HG03442 (cell line): ENCODE results near the gene ACTL7A.
"Not testable (repeated sequence)": the region's sequence is repeated elsewhere in the genome, so short reads cannot be mapped to it uniquely, and the experiment has no call there.

ENCODE experiments used
- ATAC-seq: cut with Tn5 transposase; IDR thresholded peaks from one replicate; pipeline ENCODE4 v1.9.1; 2021; ENCODE audit warnings: mild to moderate bottlenecking, moderate library complexity; ENCODE audit not compliant: unreplicated experiment

Gene ACTL7A

DNA sequence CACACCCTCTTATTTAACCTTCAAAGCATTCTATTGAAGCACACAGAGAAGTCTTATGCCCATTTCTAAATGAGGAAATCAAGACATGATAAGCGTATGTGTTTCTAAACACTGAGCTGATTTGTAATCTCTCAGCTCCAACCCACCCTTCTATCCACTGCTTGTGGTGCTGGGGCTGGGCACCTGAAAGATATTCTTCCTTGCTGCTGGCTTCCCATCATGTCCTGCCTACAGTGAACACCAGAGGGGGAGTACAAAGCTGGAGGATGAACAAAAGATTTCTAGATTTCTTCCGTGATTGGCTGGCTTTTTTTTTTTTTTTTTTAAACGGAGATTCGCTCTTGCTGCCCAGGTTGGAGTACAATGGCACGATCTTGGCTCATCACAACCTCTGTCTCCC, 14.4 kb downstream of the ACTL7A start:
- ATAC-seq, result no peak

DNA sequence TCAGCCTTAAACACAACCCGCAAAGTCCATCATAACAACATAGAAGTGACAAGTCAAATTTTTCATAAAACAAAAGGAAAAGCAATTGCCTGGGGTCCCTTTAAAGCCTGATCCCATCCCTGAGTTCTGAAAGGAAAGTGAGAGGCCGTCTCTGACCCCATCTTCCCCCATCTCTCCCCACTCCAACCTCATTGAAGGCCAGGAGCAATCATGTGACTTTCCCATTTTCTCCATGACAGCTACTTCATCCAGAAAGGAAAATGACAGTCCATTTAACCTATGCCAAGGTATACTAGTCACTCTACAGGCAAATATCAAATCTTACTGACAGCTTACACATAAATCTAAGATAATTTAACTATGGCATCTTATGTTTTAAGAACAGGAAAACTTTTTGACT, 15.5 kb downstream of the ACTL7A start:
- no peak for ATAC-seq

DNA sequence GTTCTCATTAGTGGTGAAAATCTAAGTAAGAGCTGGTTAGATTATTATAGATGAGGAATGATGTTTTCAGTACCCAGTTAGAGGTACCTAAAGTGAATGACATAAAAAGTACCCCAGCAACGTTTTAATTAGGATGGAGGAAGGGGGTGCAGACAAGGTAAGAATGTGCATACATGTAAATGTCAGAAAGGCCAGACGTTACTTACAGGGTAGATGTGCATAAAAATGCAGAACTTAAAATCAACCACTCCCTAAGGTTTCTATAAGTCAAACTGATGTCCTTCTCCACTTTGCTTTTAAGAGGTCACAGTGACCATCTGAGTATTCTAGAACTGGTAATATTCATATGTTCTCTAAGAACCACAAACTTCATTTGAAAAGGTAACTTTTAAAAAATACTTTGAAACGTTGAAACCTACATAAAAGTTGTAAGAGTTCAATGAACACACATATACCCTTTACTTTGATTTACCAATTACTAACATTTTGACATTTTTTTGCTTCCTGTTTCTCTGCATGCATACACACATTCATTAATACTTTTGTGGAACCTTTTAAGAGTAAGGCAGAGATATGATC, 18.8 kb downstream of the ACTL7A start:
- no peak for ATAC-seq

DNA sequence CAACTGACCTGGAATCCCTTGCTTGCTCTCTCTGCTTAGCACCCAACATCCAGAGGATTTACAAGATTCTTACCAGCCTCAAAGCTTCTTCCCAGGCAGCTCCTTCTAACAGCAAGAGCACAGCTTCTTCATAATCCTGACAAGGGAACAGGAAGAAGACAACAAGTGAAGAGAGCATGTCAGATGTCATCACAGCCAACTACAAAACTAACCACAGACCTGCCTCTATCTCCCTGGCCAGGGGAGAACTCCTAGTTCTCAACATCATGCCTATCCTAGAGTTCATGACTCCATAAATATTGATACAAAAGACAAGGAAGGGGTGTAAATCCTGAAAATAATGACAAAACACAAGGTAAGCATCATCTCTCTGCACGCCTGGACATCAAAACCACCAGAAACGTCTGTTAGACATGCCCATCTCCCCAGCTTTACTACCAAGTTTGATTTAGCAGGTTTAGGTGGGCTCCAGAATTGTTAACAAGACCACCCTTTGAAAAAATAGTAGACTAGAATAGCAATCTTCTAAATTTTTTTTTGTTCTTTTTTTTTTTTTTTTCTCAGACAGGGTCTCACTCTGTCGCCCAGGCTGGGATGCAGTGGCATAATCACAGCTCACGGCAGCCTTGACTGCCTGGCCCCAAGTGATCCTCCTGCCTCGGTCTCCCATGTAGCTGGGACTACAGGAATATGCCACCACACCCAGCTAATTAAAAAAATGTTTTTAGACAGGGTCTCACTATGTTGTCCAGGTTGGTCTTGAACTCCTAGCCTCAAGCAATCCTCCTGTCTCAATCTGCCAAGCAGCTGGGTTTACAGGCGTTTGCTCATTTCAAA, 20.2 kb downstream of the ACTL7A start:
- ATAC-seq, result no peak

DNA sequence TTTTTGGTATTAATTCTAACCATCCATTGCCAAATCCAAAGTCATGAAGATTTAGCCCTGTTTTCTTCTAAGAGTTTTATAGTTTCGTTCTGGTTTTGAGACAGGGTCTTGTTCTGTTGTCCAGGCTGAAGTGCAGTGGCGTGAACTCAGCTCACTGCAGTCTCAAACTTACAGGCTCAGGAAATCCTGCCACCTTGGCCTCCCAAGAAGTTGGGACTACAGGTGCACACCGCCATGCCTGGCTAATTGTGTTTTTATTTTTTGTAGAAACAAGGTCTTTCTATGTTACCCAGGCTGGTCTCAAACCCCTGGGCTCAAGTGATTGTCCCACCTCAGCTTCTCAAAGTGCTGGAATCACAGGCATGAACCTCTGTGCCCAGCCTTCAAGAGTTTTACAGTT, 21.0 kb downstream of the ACTL7A start:
- no peak for ATAC-seq

DNA sequence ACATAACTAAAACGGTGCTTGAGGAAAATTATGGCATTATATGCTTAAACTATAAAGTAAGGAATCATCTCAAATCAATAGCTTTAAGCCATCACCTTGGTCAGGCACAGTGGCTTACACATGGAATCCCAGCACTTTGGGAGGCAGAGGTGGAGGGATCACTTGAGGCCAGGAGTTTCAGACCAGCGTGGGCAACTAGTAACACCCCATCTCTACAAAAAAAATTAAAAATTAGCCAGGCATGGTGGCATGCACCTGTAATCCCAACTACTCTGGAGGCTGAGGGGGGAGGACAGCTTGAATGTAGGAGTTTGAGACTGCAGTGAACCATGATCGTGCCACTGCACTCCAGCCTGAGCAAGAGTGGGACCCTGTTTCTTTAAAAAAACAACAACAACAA, 22.6 kb downstream of the ACTL7A start:
- ATAC-seq, result no peak

DNA sequence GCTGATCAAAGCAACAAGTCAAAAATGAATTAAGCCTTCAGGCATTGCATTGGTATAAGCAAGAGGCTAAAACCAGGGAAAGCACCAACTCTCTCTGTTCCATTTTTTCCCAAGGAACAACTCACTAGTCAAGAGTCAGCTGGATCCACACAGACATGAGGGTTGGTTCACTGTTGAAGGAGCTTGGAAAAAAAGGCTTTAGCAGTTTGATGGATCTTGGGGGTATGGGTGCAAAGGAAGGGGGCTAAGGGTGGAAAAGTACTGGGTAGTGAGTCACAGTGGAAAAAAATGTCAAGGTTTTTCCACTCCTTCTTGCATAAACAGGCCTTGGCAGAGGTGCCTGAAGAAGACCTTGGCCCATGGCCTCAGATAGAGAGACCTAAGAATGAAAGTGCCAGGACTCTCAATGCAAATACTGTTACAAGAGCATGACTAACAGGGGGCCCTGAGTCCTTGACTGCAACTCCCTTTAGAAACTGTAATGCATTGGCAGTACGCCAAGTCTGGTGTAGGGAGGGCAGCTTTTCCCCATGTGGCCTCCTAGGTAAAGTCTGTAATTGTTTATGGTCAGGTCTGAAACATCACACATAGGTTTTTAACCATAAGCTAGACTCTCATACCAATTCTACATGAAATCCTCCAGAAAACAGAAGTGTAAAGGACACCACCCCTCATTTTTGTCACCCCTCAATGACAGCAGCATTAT, 23.7 kb downstream of the ACTL7A start:
- ATAC-seq, result peak; percentile 99

DNA sequence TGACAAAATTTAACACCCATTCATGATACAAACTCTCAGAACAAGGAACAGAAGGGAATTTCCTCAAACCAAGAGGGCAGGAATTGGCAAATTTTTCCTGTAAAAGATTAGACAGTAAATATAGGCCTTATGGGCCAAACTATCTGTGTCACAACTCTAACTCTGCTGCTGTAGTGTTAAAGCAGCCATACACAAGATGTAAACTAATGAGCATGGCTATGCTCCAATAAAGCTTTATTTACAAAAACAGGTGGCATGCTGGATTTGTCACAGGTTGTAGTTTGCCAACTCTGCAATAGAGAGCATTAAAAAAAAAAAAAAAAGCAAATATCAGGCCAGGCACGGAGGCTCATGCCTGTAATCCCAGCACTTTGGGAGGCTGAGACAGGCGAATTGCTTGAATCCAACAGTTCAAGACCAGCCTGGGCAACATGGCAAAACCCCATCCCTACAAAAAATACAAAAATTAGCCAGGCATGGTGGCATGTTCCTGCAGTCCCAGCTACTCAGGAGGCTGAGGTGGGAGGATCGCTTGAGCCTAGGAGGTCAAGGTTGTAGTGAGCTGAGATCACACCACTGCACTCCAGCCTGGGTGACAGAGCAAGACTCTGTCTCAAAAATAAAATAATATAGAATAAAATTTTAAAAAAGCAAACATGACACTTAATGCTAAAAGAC, 24.7 kb downstream of the ACTL7A start:
- not testable (repeated sequence) for ATAC-seq

DNA sequence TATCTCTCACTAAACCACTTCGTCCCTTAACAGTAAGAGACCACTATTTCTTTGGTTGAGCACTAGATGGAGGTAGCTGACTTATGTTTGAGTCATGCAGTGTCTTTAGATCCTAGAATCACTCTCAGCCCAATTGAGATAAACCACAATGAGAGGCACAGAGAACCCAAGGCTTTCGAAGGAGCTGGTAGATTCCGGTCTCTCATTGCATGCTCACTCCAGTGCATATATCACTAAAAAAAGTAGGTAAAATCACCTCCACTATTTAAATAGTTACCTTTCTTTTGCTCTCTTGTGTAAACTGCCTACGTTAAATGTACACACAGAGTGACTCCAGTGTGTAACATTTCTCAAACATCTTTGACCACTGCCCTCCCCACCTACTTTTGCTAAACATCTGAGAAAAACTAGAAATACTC, 27.6 kb downstream of the ACTL7A start:
- no peak for ATAC-seq

DNA sequence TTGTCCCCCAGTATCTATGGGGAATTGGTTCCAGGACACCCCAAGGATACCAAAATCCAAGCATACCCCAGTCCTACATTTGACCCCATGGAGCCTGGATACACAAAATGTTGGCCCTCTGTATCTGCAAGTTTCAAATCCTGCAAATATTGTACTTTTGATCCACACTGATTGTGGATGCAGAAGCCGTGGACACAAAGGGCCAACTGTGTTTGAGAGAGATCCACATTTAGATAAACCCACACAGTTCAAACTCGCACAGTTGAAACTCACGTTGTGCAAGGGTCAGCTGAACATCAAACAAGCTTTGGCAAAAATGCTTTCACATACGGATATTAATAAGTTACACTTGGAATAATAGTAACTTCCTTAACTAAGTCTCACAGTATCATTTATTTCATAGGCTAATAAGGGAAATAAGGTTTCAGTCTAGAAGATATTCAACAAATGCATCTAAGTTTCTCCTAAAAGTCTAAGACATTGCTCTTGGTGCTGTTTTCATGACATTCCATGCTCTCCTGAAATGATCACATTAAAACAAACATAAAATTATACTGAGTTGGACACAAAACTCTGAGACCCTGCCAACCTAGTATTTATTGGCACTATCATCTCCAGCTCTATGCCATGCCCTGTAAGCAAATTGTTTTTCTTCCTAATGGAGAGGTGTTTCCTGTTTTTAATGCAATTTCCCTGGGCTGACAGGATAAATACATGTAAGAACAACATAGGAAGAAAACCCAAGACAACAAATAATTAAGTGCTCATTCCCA, 32.3 kb downstream of the ACTL7A start:
- no peak for ATAC-seq

DNA sequence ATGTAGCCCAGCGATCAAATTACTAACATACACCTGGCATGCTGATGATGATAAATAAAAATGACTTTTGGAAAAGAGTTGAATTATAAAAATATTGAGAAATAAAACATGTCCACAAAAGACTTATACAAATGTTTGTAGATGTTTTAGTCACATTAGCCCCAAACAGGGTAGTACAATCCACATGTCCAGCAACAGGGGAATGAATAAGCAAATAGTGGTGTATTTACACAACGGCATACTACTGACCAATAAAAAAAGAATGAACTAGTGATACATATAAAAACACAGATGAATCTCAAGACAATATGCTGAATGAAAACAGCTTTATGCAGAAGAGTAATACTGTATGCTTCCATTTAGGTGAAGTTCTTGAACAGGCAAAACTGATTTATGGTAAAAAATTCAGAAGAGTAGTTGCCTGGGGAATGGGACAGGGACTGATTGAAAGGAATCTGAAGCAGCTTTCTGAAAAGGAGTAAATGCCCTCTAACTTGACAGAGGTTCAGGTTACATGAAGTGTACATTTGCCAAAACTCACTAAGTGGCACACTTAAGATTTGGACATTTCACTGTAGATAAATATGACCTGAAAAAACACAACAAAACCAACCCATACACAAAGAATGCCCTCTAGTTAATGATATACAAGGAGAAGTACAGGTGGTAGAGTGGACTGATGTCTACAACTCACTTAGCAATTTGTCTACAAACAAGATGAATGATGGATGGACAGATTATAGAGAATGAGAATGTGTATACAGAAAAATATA, 35.4 kb downstream of the ACTL7A start:
- no peak for ATAC-seq

DNA sequence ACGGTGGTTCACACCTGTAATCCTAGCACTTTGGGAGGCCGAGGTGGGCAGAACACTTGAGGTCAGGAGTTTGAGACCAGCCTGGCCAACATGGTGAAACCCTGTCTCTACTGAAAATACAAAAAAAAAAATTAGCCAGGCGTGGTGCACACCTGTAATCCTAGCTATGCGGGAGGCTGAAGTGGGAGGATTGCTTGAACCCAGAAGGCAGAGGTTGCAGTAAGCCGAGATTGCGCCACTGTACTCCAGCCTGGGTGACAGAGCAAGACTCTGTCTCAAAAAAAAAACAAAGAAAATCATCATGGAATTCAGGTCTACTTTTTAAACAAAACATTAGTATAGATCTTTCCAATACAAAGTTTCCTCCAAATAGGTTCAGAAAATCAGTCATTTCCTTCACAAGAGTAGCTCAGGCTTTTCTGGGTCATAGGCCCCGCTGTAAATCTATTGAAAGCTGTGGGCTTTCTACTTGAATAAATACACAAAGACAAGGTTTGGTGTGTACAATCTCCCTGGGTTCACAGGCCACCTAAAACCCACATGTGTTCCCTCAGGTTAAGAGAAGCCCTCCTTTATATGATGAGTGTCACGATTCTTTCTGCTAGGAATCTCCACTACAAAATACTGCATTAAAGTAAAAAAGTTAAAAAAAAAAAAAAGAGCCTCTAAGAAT, 37.1 kb downstream of the ACTL7A start:
- ATAC-seq, result not testable (repeated sequence)

DNA sequence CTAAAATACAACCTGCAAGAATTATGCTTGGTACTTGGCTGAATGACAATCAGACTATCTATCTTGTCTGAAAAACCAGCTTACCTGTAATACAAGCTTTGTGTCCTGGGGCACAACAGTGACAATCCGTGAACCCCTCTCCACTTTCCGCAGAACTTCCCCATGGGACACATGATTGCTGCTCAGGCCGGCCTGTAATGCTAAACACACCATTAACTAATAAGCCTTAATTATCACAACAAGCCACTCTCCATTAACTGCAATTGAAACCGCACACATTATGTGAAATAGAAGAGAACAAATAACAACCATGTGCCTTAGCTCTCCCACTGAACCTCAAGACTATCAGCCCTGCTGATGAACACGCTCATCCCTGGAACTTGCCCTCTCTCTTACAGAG, 38.1 kb downstream of the ACTL7A start:
- ATAC-seq, result no peak

DNA sequence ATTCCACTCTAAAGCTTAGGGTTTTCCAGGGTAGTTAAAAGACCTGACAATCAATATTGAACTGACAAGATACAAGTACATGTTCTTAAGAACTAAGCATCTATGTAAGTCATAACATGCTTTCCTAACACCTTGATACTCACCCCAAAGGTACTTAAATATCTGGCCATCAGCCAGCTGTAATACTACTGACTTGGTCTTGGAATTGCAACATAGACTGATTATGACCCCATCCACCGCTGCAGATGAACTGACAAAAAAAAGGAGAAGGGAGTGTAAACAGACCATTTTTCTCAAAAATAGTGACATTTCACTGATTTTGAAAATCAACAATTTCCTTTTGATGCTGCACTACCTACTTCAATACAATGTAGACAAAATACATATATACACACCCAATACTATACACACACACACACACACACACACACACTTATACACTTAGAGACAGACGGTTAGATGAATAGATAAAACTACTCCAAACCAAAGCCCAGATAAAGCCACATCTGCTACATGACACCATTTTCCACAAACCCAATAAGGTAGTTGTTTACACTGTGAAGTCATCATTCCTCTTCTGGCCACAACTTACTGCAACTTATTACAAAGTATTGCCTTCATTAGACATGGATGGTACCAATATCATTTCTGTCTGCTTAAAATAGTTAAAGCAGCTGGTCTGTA, 41.5 kb downstream of the ACTL7A start:
- ATAC-seq, result no peak

DNA sequence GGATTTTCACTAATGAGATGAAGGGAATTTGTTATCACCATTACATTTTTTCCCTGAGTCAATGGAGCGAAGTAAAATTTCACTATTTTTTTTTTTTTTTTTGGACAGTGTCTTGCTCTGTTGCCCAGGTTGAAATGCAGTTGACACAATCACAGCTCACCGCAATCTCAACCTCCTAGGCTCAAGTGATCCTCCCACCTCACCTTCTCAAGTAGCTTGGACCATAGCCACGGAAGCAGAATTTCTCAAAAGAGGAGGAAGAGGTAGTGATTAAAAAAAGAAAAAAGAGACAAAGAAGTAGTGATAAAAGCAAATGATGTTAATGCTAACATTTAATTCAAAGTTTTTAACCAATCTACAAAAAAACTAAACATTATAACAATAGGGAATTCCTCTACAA, 42.1 kb downstream of the ACTL7A start:
- no peak for ATAC-seq

DNA sequence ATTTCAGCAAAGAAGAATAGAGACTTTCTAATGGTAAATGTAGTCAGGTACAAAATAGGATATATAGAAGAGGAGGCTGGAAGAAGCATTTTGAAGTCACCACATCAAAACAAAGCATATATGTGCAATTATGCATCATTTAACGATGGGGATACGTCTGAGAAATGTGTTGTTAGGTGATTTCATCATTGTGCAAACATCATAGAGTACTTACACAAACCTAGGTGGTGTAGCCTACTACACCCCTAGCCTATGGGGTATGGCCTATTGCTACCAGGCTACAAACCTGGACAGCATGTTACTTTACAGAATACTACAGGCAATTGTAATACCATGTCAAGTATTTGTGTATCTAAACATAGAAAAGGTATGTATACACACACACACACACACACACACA, 43.4 kb downstream of the ACTL7A start:
- ATAC-seq, result no peak

DNA sequence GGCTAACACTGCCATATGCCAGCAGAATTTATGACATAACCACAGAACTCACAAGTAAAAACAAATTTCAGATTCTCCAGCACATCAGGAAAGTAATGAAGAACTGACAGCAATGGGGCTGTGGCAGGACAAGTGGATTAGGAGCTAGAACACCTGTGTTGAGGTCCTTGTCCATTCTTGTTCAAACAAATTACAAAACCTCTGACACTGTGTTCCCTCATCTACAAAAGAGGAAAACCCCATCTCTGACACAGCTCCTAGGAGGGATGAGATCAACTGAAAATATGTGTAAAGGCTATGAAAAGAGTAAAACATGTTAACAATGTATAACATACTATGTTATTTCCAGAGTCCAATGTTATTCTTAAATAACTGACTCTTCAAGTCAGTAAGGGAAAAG, 48.3 kb downstream of the ACTL7A start:
- no peak for ATAC-seq

DNA sequence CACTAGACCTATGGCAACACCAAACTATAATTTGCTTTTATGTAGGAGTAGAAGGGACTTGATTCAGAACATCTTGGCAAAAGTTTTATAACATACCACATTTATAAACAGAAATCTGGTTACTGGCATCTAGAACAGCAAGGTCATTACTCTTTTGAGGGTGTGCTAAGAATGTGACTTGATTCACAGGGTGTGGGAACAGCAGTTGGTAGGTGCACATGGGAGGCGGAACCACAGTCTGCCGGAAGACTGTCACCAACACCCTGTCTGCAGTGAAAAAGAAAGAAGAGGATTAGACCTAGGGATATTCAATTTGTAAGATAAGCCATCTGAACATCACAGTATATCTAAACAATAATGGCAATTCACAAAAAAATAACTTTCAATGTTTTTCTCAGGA, 48.8 kb downstream of the ACTL7A start:
- no peak for ATAC-seq

DNA sequence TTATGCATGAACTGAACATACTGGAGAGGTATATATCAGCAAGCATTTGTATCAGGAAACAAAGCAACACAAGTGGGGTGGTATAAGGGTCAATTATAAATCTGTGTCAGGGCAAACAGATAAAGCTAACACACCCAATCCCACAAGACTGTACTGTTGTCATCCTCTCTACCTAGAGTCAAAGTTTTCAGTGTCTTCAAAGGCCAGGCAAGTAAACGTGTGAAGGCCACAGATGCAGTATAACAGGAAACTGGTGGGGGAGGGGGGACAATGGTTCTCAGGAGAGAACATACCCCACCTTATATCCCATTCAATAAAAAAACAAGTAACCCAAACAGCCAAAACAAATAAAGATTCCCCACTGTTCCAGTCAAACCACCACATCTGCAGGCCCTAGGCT, 49.8 kb downstream of the ACTL7A start:
- ATAC-seq, result no peak
